Measurements from ENCODE around the gene ZNF609.

GRCh38 chr15:64583519-64583918 is 123.1 kb downstream of the ZNF609 start:
- no peak for TF ChIP-seq EZH2phosphoT487 (IDR thresholded peaks at IDR 0.05; ENCODE audit: insufficient read depth, low read depth)
- TF ChIP-seq EZH2 (IDR thresholded peaks at IDR 0.05; ENCODE audit: insufficient read depth, poor library complexity, severe bottlenecking): no peak
